ENCODE results near the gene ERGIC3. TPM values are rescaled to one million over a fixed set of nuclear protein-coding genes. Genes with fewer than 3 reads are reported as not detected.

ERGIC3 gene
- total and polyA plus RNA-seq, 2 of the 13 experiments (the other 11 are each of a cell fraction or from before 2014, with no cell fraction given) = 407 to 670 TPM

DNA sequence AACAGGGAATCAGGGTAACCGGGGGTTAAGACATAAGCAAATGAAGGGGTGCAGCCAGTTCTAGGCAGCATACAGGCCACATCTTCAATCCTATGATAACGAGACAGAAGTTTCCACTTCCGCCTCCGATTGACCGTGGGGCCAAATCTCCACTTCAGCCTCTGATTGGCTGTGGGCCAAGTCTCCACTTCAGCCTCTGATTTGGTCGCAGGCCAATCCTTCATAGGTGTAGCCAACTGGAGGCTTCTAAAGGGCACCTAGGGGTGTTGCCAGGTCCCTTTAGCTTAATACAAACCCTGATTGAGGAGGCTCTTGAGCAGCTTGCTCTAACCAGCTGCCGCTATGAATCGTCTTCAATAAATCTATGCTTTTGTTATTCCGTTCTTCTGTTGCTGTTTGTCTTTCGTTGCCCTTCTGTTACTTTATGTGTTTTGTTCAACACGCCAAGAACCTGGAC, 2.1 kb upstream of the ERGIC3 start (continued):
- TF ChIP-seq ZHX2 (IDR thresholded peaks at IDR 0.05; ENCODE audit: low read depth) (no peak), ZHX2 (CRISPR knock-in tag; IDR thresholded peaks at IDR 0.05; ENCODE audit: borderline replicate concordance) (no peak), ZNF530 (CRISPR knock-in tag; IDR thresholded peaks at IDR 0.05; ENCODE audit: low read depth) (no peak), HCFC1 (IDR thresholded peaks at IDR 0.05; ENCODE audit: low read depth, low read length) (no peak), CCAR2 (optimal IDR thresholded peaks at IDR 0.05; ENCODE audit: low read depth, low read length) (no peak), TCF7L2 (IDR thresholded peaks at IDR 0.05; ENCODE audit: low read depth, low read length) (no peak), HMG20B (CRISPR knock-in tag; conservative IDR thresholded peaks at IDR 0.05) (no peak), NKX3-1 (CRISPR knock-in tag; IDR thresholded peaks at IDR 0.05) (no peak; the same call in 1 of the 2 replicates), KMT2B (CRISPR knock-in tag; IDR thresholded peaks at IDR 0.05) (no peak), SNAPC2 (CRISPR knock-in tag; IDR thresholded peaks at IDR 0.05) (no peak; the same call in 1 of the 2 replicates), ZNF878 (CRISPR knock-in tag; IDR thresholded peaks at IDR 0.05) (no peak), EZH2 (conservative IDR thresholded peaks at IDR 0.05; ENCODE audit: low read depth, low read length) (no peak), PCBP2 (optimal IDR thresholded peaks at IDR 0.05; ENCODE audit: low read depth, low read length, poor library complexity, severe bottlenecking) (no peak), MAFF (IDR thresholded peaks at IDR 0.05; ENCODE audit: low read depth, low read length) (no peak), FOXA3 (CRISPR knock-in tag; IDR thresholded peaks at IDR 0.05) (no peak), TCF12 (IDR thresholded peaks at IDR 0.05) (no peak), TCF12 (CRISPR knock-in tag; IDR thresholded peaks at IDR 0.05) (no peak), AGO1 (IDR thresholded peaks at IDR 0.05; ENCODE audit: low read depth, low read length, poor library complexity, severe bottlenecking) (no peak), JARID2 (CRISPR knock-in tag; IDR thresholded peaks at IDR 0.05; ENCODE audit: insufficient replicate concordance) (no peak), ZNF589 (CRISPR knock-in tag; conservative IDR thresholded peaks at IDR 0.05) (no peak), NCOA2 (CRISPR knock-in tag; IDR thresholded peaks at IDR 0.05) (no peak), ATF4 (CRISPR knock-in tag; IDR thresholded peaks at IDR 0.05) (no peak)
- TF ChIP-seq, protein P1, sequence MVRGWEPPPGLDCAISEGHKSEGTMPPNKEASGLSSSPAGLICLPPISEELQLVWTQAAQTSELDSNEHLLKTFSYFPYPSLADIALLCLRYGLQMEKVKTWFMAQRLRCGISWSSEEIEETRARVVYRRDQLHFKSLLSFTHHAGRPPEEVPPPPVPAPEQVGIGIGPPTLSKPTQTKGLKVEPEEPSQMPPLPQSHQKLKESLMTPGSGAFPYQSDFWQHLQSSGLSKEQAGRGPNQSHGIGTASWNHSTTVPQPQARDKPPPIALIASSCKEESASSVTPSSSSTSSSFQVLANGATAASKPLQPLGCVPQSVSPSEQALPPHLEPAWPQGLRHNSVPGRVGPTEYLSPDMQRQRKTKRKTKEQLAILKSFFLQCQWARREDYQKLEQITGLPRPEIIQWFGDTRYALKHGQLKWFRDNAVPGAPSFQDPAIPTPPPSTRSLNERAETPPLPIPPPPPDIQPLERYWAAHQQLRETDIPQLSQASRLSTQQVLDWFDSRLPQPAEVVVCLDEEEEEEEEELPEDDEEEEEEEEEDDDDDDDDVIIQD (CRISPR knock-in tag; IDR thresholded peaks at IDR 0.05; ENCODE audit: low read depth) = peak; percentile 52; the same call in 1 of the 2 replicates
- TF ChIP-seq, protein P2, sequence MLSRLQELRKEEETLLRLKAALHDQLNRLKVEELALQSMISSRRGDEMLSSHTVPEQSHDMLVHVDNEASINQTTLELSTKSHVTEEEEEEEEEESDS (CRISPR knock-in tag; IDR thresholded peaks at IDR 0.05; ENCODE audit: borderline replicate concordance) = no peak
